ENCODE results near the gene GRB10. TPM values are rescaled to one million over a fixed set of nuclear protein-coding genes. Genes with fewer than 3 reads are reported as not detected.

Gene GRB10
- total and polyA plus RNA-seq, 4 donors = 11.6 to 68.6 (median 41.0) TPM

DNA sequence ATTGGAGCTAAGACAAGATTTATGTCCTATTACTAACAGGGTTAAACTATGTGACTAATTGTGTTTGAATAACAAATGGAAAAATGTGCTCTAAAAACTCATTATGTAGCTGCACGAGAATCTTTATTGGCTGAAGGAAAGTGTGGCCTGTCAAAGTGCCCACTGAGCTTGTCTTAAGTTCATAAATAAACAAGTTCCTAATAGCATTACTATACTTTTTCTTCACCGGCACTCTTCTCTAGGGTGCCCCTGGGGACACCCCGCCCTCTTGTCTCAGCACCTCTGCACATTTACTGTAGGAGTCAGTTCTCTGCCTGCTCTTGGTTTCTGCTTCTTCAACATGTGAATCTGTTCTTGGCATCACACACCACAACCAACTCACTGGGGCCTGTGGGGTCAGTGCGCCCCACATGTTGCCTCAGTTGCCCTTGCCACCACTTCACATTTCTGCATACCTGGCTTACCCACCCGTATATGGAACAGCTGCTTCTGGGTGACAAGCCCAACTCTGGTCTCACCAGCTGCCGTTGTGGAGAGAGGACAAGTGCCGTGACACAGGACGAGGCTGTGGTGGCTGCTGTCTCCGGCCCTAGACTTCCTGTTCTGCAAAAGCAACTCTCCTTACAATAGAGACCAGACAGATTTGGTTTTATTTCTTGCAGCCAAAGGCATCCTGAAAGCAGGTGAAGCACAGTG is 121.2 kb downstream of the GRB10 start:
- no peak for DNase-seq
- ATAC-seq (ENCODE audit: insufficient read depth, low FRiP score) = no peak
- 29 to 39% methylated on average over 9 of the region's 9 CpGs for WGBS, 2 donors
- Histone ChIP-seq H3K27me3 (ENCODE audit: control insufficient read depth in 3 of 3, insufficient read depth in 3 of 3, low read length in 2 of 3) (no peaks in the 10 kb centered on the region), H3K27ac (ENCODE audit: low read depth in 1 of 2, low read length in 1 of 2) (peak overlapping the region in 1 of 2 donors; percentile 41), H3K9ac (ENCODE audit: insufficient read depth in 1 of 2, low read length in 2 of 2) (no peak overlapping the region), H3K4me1 (ENCODE audit: control insufficient read depth in 5 of 5, insufficient read depth in 5 of 5, low read length in 5 of 5) (peaks cover 0 to 54% (median 0%) of the 10 kb centered on the region in 5 donors), H3K36me3 (ENCODE audit: control insufficient read depth in 4 of 4, insufficient read depth in 4 of 4, low read length in 4 of 4) (peaks cover 0 to 8% (median under 1%) of the 10 kb centered on the region in 4 donors), H3K4me3 (no peak overlapping the region), H3K9me3 (ENCODE audit: control insufficient read depth in 4 of 4, insufficient read depth in 3 of 4, low read length in 3 of 4) (no peaks in the 10 kb centered on the region)
- TF ChIP-seq, protein P1, sequence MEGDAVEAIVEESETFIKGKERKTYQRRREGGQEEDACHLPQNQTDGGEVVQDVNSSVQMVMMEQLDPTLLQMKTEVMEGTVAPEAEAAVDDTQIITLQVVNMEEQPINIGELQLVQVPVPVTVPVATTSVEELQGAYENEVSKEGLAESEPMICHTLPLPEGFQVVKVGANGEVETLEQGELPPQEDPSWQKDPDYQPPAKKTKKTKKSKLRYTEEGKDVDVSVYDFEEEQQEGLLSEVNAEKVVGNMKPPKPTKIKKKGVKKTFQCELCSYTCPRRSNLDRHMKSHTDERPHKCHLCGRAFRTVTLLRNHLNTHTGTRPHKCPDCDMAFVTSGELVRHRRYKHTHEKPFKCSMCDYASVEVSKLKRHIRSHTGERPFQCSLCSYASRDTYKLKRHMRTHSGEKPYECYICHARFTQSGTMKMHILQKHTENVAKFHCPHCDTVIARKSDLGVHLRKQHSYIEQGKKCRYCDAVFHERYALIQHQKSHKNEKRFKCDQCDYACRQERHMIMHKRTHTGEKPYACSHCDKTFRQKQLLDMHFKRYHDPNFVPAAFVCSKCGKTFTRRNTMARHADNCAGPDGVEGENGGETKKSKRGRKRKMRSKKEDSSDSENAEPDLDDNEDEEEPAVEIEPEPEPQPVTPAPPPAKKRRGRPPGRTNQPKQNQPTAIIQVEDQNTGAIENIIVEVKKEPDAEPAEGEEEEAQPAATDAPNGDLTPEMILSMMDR (IDR thresholded peaks at IDR 0.05; ENCODE audit: control extremely low read depth, extremely low read depth) = no peak

DNA sequence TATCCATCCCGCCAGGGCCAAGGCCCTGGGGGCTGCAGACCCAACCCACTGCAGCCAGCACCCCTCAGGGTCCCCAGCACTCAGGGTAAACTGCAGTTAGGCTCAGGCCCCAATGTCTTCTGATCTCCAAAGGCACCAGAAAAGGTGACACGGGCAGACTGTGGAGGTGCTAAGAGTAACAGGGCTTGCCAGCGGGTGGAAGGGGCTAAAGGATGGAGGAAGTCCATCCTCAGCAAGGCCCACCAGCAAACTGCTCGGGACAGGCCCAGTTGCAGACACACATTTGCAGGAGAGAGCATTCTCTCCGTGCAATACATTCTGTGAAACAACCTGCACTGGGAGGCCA is 121.9 kb downstream of the GRB10 start:
- WGBS, 2 donors = 90 to 93% methylated on average over 5 of the region's 5 CpGs
- Histone ChIP-seq H3K9ac (ENCODE audit: insufficient read depth in 1 of 2, low read length in 2 of 2) (no peak overlapping the region), H3K36me3 (ENCODE audit: control insufficient read depth in 4 of 4, insufficient read depth in 4 of 4, low read length in 4 of 4) (peaks cover 0 to 8% (median under 1%) of the 10 kb centered on the region in 4 donors), H3K4me3 (no peak overlapping the region), H3K9me3 (ENCODE audit: control insufficient read depth in 4 of 4, insufficient read depth in 3 of 4, low read length in 3 of 4) (no peaks in the 10 kb centered on the region), H3K4me1 (ENCODE audit: control insufficient read depth in 5 of 5, insufficient read depth in 5 of 5, low read length in 5 of 5) (peaks cover 0 to 53% (median 2%) of the 10 kb centered on the region in 5 donors), H3K27me3 (ENCODE audit: control insufficient read depth in 3 of 3, insufficient read depth in 3 of 3, low read length in 2 of 3) (no peaks in the 10 kb centered on the region), H3K27ac (ENCODE audit: low read depth in 1 of 2, low read length in 1 of 2) (no peak overlapping the region)
- no peak for DNase-seq
- TF ChIP-seq, protein P1 (IDR thresholded peaks at IDR 0.05; ENCODE audit: control extremely low read depth, extremely low read depth) = no peak
- ATAC-seq (ENCODE audit: insufficient read depth, low FRiP score) = no peak

DNA sequence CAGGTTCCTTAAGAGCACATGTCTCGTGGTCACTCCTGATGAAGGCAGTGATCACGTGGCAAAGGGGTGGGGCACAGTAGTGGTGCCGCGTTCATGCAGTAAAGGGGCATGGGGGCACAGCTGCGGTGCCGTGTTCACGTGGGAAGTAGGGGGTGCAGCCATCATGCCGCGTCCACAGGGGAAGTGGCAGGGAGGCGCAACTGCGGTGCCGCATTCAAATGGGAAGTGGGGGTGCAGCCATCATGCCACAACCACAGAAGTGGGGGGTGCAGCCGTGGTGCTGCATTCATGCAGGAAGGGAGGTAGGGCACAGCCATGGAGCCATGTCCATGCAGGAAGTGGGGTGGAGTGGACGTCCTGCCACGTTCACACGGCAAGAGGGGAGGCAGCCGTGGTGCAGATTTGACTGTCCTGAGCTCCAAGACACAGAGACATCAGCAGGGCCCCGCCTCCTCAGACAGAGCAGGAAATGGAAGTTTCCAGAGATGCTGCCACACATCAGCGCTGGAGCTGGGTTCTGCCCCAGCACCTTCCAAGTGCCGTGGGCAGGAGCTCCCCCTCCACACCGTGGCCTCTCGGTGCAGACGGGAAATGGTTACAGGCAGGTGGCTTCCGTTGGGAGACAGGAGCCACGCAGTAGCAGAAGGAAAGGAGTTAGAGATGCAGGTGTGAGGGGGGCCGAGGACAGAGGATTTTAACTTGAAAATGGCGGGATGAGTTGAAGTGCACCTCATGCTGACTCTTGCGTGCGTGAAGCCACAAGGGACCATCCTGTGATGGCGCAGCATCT is 122.5 kb downstream of the GRB10 start:
- H3K27ac ChIP-seq (ENCODE audit: low read depth in 1 of 2, low read length in 1 of 2) = peak overlapping the region in 1 of 2 donors; percentile 42
- ATAC-seq (ENCODE audit: insufficient read depth, low FRiP score) = no peak
- DNase-seq = no peak
- no peak overlapping the region for H3K9ac ChIP-seq (ENCODE audit: insufficient read depth in 1 of 2, low read length in 2 of 2)
- H3K27me3 ChIP-seq (ENCODE audit: control insufficient read depth in 3 of 3, insufficient read depth in 3 of 3, low read length in 2 of 3) = no peaks in the 10 kb centered on the region
- TF ChIP-seq, protein P1 (IDR thresholded peaks at IDR 0.05; ENCODE audit: control extremely low read depth, extremely low read depth) = no peak
- no peaks in the 10 kb centered on the region for H3K9me3 ChIP-seq (ENCODE audit: control insufficient read depth in 4 of 4, insufficient read depth in 3 of 4, low read length in 3 of 4)
- peaks cover 0 to 52% (median 2%) of the 10 kb centered on the region in 5 donors for H3K4me1 ChIP-seq (ENCODE audit: control insufficient read depth in 5 of 5, insufficient read depth in 5 of 5, low read length in 5 of 5)
- WGBS, 2 donors = 38 to 57% methylated on average over 30 of the region's 30 CpGs
- H3K4me3 ChIP-seq = no peak overlapping the region
- H3K36me3 ChIP-seq (ENCODE audit: control insufficient read depth in 4 of 4, insufficient read depth in 4 of 4, low read length in 4 of 4) = peaks cover 0 to 8% (median under 1%) of the 10 kb centered on the region in 4 donors

Data from lung (tissue), 12 donors.